Thymus (tissue), 11 donors: Measurements from ENCODE around the gene RASSF7. TPM values are rescaled to one million over a fixed set of nuclear protein-coding genes. Genes with fewer than 3 reads are reported as not detected.

Experiments used
- DNase-seq, 9 donors: peaks; one replicate each; pipeline ENCODE4 v3.0.0-alpha.2; 2013; ENCODE audit warnings: low spot score in 9 of 9, low read depth in 6 of 9, missing footprints in 1 of 9
- H3K27ac ChIP-seq, 2 donors: one replicate each; pipeline ENCODE4 v1.5.1; 2013; ENCODE audit warnings: control low read depth in 1 of 2, low read depth in 1 of 2, low read length in 1 of 2, mild to moderate bottlenecking in 1 of 2, moderate library complexity in 1 of 2
- H3K27me3 ChIP-seq, 2 donors: one replicate each; pipeline ENCODE4 v1.5.1; 2013; ENCODE audit warnings: low read length in 1 of 2; ENCODE audit not compliant: control insufficient read depth in 2 of 2, insufficient read depth in 1 of 2
- H3K36me3 ChIP-seq, 2 donors: one replicate each; pipeline ENCODE4 v1.5.1; 2013; ENCODE audit warnings: low read length in 1 of 2, mild to moderate bottlenecking in 1 of 2, moderate library complexity in 1 of 2; ENCODE audit not compliant: control insufficient read depth in 2 of 2, insufficient read depth in 2 of 2
- H3K4me1 ChIP-seq, 2 donors: one replicate each; pipeline ENCODE4 v1.5.1; 2013; ENCODE audit warnings: low read length in 2 of 2; ENCODE audit not compliant: control insufficient read depth in 2 of 2, insufficient read depth in 2 of 2
- H3K4me3 ChIP-seq, 2 donors: one replicate each; pipeline ENCODE4 v1.5.1; 2013; ENCODE audit warnings: low read length in 2 of 2, control low read depth in 1 of 2, mild to moderate bottlenecking in 1 of 2
- H3K9me3 ChIP-seq, 2 donors: one replicate each; pipeline ENCODE4 v1.5.1; 2013; ENCODE audit warnings: low read length in 1 of 2, mild to moderate bottlenecking in 1 of 2; ENCODE audit not compliant: control insufficient read depth in 2 of 2, insufficient read depth in 1 of 2
- WGBS: extraction: QIAGEN DNeasy Blood & Tissue Kit; methylation state at CpG from one replicate; pipeline ENCODE4 v1.1.7; 2013; 5-methylcytosine and 5-hydroxymethylcytosine counted together
- polyA plus RNA-seq: library from polyadenylated mRNA; stranded (reverse); fragments of 200-250 nt; gene quantifications from one replicate; pipeline ENCODE4 v1.2.3, GENCODE V29; 2013
- total RNA-seq: library from RNA; stranded (reverse); fragments of 120-200 nt; gene quantifications from one replicate; pipeline ENCODE4 v1.2.4, GENCODE V29; 2013
- donor health status: healthy.

RASSF7 gene
- total and polyA plus RNA-seq, 2 donors, result 22.5 to 51.2 TPM

DNA sequence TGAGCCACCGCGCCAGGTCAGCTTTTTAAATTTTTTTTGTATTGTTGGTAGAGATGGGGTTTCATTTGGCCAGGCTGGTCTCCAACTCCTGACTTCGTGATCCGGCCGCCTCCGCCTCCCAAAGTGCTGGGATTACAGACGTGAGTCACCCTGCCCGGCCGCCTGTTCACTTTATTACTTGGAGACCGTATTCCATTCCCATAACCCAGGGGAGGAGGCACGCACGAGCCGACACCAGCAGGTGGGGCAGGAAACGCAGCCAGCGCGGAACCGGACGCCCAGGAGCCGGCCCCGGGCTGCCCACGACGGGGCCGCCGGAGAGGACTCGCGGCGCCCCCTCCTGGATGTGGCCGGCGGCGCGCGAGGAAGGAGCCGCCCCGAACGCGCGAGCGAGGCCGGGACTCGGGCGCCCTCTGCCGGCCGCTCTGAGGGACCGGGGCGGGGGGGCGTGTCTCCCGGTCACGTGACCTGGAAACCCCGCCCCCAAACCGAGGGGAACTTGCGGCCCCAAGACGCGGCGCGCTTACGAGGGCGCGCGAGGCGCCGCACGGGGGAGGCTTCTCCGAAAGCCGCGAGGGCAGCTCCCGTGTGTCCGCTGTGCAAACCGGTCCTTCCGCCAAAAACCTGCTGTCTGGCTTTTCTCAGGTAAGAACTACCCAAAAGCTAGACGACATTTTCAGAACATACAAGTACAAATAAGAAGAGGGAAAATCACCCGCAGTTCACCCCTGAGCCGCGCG lies 42.1 kb upstream of the RASSF7 start:
- Histone ChIP-seq H3K36me3 (peaks cover 0 to 3% of the 10 kb centered on the region in 2 donors), H3K27ac (peak overlapping the region in 1 of 2 donors; percentile 52), H3K4me3 (peak overlapping the region; percentile 5 to 9), H3K9me3 (peaks cover 0 to 25% of the 10 kb centered on the region in 2 donors), H3K27me3 (no peaks in the 10 kb centered on the region), H3K4me1 (peaks cover 0 to 11% of the 10 kb centered on the region in 2 donors)
- peak; percentile 29 to 87 (median 74) for DNase-seq
- 15% methylated on average over 74 of the region's 74 CpGs for WGBS

GRCh38 chr11:520428-521176 lies 40.2 kb upstream of the RASSF7 start:
- H3K27me3 ChIP-seq, result no peaks in the 10 kb centered on the region
- 96% methylated on average over 39 of the region's 39 CpGs for WGBS
- H3K4me3 ChIP-seq, result no peak overlapping the region
- no peak overlapping the region for H3K27ac ChIP-seq
- DNase-seq, result no peak
- peaks cover 0 to 7% of the 10 kb centered on the region in 2 donors for H3K4me1 ChIP-seq
- H3K36me3 ChIP-seq, result no peaks in the 10 kb centered on the region
- peaks cover 0 to 25% of the 10 kb centered on the region in 2 donors for H3K9me3 ChIP-seq

- H3K27me3 ChIP-seq, result no peaks in the 10 kb centered on the region
- H3K27ac ChIP-seq, result no peak overlapping the region
- H3K4me1 ChIP-seq, result peaks cover 0 to 7% of the 10 kb centered on the region in 2 donors
- H3K36me3 ChIP-seq, result no peaks in the 10 kb centered on the region
- WGBS, result 97% methylated on average over 10 of the region's 10 CpGs
- no peak for DNase-seq
- H3K4me3 ChIP-seq, result no peak overlapping the region
- peaks cover 0 to 21% of the 10 kb centered on the region in 2 donors for H3K9me3 ChIP-seq
Observed at GRCh38 chr11:521177-521688, 39.5 kb upstream of the RASSF7 start.

DNA sequence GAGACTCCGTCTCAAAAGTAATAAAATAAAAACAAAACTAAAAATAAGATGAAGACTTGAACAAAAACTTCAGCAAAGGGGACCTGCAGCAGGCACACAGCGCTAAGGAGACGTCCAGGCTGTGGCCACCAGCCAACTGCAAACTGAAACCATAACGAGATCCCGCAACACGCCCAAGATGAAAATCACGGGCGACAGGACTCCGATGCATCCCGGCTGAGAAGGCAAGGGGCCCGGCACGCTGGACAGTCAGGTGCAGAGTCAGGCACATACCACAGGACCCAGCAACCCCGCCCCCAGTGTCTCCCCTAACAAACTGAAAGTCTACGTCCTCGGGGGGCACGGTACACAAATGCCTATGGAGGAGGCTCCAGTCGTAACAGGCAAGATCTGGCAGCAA lies 34.6 kb upstream of the RASSF7 start:
- peaks cover 4 to 6% of the 10 kb centered on the region in 2 donors for H3K36me3 ChIP-seq
- 89% methylated on average over 17 of the region's 17 CpGs for WGBS
- no peak overlapping the region for H3K4me3 ChIP-seq
- no peak for DNase-seq
- H3K27me3 ChIP-seq, result no peaks in the 10 kb centered on the region
- H3K27ac ChIP-seq, result no peak overlapping the region
- H3K9me3 ChIP-seq, result no peaks in the 10 kb centered on the region
- no peaks in the 10 kb centered on the region for H3K4me1 ChIP-seq

DNA sequence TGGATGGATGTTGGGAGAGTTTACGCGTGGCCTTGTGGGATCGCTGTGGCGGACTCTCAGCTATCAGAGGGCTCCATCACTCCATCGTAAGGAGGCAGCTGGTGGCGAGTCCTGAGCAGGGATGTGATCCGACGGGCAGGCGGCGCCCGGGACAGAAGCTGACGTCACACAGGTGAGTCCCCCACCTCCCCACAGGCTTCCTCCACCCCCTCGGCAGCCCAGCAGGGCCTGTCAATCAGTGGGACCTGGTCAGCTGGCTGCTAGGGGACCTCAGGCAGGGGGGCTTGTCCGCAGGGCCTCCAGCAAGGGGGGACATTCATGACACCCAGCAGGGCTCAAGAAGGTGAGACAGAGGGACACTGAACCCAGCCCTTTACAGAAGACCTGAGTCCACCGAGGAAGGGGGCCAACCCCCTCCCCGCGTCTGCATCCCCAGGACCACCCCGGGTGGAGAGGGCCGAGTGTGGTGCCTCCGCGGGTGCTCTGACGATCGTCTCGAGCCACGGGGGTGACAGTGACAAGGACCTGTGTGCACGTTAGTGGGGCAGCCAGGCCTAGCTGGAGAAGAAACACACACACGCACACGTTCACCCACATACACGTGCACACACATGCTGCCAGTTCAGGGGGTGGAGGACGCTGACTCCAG lies 32.5 kb upstream of the RASSF7 start:
- Histone ChIP-seq H3K27ac (no peak overlapping the region), H3K36me3 (peaks cover 25 to 26% of the 10 kb centered on the region in 2 donors), H3K9me3 (no peaks in the 10 kb centered on the region), H3K4me3 (no peak overlapping the region), H3K27me3 (no peaks in the 10 kb centered on the region), H3K4me1 (no peaks in the 10 kb centered on the region)
- 93% methylated on average over 30 of the region's 30 CpGs for WGBS
- DNase-seq, result no peak

- no peak overlapping the region for H3K27ac ChIP-seq
- WGBS, result 96% methylated on average over 29 of the region's 29 CpGs
- DNase-seq, result no peak
Observed at GRCh38 chr11:528815-529727, 31.7 kb upstream of the RASSF7 start.

DNA sequence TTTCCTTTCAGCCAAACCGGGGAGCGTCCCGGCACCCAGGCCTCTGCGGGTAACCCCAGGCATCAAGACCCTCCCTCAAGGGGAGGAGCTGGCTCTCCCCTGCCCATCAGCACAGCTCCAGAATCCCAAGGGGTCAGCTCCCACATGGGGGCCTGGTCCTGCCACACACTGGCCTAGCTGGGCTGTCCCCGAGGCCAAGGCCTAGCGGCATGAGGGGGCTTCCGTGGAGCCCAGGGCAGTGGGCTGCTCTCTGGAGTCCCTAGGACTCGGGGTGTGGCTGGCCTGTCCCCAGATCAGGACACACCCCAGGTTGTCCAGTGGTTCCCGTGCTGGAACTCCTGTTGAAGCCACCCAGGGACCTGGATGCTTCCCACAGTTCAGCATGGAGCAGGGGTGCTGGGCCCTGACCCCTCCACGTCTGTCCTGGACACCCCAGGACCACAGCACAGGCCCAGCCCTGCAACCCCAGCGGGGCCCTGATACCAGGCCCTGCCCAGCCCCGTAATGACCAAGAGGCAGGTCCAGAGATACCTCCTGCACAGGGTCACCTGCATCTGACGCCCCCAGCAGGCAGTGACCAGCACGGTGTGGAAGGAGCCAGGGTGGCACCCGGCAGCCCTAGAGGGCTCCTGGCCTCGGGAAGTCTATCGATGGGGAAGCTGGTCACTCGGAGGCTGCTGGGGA lies 30.9 kb upstream of the RASSF7 start:
- H3K4me1 ChIP-seq, result peaks cover 8 to 11% of the 10 kb centered on the region in 2 donors
- WGBS, result 95% methylated on average over 18 of the region's 18 CpGs
- peaks cover 29 to 31% of the 10 kb centered on the region in 2 donors for H3K36me3 ChIP-seq
- no peak for DNase-seq
- H3K27me3 ChIP-seq, result no peaks in the 10 kb centered on the region
- no peak overlapping the region for H3K4me3 ChIP-seq
- H3K9me3 ChIP-seq, result no peaks in the 10 kb centered on the region
- H3K27ac ChIP-seq, result no peak overlapping the region

More at GRCh38 chr11:528815-529727, 31.7 kb upstream of the RASSF7 start:
- Histone ChIP-seq H3K27me3 (no peaks in the 10 kb centered on the region), H3K4me3 (no peak overlapping the region), H3K4me1 (peaks cover 1 to 3% of the 10 kb centered on the region in 2 donors), H3K9me3 (no peaks in the 10 kb centered on the region), H3K36me3 (peaks cover 29 to 31% of the 10 kb centered on the region in 2 donors)
